Mesenteric fat pad (tissue), 1 donor: Measurements from ENCODE around the gene USP5. TPM values are rescaled to one million over a fixed set of nuclear protein-coding genes. Genes with fewer than 3 reads are reported as not detected.

Source experiments
- DNase-seq: peaks from one replicate; pipeline ENCODE4 v3.0.0-alpha.2; 2020; ENCODE audit warnings: low spot score
- total RNA-seq: library from RNA; stranded (reverse); fragmentation: NEBNext Ultra II Directional; extraction: Animal tissue kit (Norgen Biotek cat#: 25700); gene quantifications from one replicate; pipeline ENCODE4 v1.2.1, GENCODE V29; 2021
- donor health status: DM: yes; HTN: yes; CAD: no.

The USP5 gene
- total RNA-seq, 1 donor from 2014 or later, result 74.8 TPM

- DNase-seq, result no peak
Observed at GRCh38 chr12:6840761-6841515, 11.0 kb upstream of the USP5 start, which contains the start of gene GNB3. Gene GNB3, plus strand, starts transcription at chr12:6840925. Its CDS starts 363 bp downstream, at chr12:6841288.

- DNase-seq, result no peak
Observed at GRCh38 chr12:6842075-6842474, 9.9 kb upstream of the USP5 start.

DNA sequence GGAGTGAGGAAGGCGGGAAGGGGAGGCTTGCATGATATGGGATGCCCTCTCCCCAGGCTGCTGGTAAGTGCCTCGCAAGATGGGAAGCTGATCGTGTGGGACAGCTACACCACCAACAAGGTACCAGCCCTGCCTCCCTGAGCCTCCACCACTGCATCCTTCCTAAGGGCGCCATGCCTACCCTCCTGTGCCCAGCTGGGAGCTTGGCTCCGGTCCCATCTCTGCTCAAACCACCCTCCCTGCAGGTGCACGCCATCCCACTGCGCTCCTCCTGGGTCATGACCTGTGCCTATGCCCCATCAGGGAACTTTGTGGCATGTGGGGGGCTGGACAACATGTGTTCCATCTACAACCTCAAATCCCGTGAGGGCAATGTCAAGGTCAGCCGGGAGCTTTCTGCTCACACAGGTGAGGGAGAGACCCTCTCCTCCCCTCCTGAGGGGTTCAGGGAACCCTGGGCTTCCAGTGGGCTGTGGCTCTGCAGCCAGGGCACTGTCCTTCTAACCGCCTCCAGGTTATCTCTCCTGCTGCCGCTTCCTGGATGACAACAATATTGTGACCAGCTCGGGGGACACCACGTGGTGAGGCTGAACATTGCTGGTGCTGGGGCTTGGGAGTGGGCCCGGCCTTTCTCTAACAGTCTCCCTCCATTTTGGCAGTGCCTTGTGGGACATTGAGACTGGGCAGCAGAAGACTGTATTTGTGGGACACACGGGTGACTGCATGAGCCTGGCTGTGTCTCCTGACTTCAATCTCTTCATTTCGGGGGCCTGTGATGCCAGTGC is 8.6 kb upstream of the USP5 start:
- no peak for DNase-seq

GRCh38 chr12:6845395-6845794 is 6.6 kb upstream of the USP5 start:
- no peak for DNase-seq

GRCh38 chr12:6846316-6846869 is 5.6 kb upstream of the USP5 start:
- DNase-seq, result no peak

DNA sequence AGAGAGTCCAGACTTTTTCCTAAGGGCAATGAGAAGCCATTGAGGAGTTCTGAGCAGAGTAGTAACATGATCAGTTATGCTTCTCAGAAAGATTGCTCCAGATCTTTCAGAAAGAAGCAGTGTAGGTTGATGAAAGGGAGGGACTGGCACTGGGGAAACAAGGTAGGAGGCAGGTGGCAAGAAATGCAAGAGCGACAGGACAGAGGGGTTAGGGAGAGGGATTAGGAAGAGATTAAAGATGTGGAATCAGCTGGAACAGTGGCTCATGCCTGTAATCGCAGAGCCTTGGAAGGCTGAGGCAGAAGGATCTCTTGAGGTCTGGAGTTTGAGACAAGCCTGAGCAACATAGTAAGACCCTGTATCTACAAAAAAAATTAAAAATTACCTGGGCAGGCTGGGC is 4.3 kb upstream of the USP5 start:
- DNase-seq, result no peak

- no peak for DNase-seq
Observed at GRCh38 chr12:6849427-6849826, 2.5 kb upstream of the USP5 start.

GRCh38 chr12:6849976-6850560 is 1.9 kb upstream of the USP5 start:
- no peak for DNase-seq

DNA sequence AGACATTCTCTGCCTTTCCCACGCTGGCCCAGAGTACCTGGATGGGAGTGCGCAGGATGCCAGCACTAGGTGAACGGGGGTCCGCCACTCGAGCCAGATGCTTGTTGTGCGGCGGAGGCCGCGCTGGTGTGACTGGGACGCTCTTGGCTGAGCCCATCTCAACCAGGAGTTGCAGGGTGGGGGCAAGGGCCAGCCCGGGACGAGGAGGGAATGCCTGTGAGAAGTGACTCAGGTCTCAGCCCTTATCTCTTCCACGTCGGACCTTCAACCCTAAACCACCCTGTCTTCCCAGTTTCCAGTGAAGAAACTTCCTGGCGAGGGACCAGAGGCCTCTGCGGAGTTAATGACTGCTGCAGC is 1.2 kb upstream of the USP5 start:
- DNase-seq, result no peak

DNA sequence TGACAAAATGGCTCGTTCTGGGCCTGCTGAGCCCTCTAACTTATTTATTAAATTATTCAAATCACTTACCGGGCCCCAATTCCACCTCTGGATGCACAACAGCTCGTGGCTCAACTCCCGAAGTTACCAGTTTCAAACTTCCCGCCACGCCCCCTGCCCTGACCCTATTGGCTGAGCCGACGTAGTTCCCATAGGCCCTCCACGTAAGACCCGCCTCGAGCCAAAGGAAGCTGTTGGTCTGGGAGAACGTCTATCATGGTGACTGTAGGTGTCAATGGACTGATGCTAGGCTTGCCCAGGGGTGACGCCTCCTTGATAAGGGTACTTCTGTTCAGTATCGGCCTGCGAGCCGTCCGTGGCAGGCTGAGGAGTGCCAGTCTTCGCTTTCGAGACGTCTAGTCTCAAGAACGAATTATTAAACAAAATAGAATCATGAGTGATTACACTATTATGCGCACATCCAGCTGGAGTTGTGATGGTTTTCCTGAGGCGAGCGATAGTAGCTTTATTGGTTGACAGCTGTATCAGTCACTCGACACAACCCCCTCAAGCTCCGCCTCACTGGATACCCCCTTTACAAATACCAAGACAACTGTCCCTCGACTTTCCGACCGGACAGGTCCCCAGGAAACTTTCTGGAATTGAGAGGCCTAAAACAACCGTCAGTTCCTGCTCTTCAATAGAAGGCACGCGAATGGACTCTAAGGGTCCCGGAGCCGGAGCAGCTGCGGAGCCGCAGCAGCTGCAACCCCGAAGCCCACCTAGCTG is 613 bp upstream of the USP5 start, which contains the start of gene CDCA3:
Gene CDCA3 (minus strand): TSS at position 134 of the 768 bp plus-strand sequence. CDS start 334 bp downstream, outside the sequence.
- DNase-seq, result peak; percentile 95

GRCh38 chr12:6852651-6853354 is 853 bp downstream of the USP5 start:
- no peak for DNase-seq

- DNase-seq, result no peak
Observed at GRCh38 chr12:6853626-6854025, 1.7 kb downstream of the USP5 start.

GRCh38 chr12:6854036-6854435 is 2.1 kb downstream of the USP5 start:
- no peak for DNase-seq

DNA sequence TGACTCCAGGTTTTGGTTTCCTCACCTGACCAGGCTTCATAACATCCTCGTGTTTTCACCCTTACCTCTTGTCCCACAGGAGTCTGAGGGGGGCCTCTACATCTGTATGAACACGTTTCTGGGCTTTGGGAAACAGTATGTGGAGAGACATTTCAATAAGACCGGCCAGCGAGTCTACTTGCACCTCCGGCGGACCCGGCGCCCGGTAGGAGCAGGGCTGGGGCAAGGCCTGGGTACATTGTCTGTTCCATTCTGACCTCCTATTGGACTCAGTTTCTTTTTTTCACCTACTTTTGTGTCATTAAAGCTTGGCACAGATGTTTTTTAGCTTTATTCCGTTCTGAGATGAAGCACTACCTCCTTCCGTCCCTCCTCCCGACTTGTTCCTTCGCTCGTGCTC is 3.4 kb downstream of the USP5 start:
- DNase-seq, result no peak

DNA sequence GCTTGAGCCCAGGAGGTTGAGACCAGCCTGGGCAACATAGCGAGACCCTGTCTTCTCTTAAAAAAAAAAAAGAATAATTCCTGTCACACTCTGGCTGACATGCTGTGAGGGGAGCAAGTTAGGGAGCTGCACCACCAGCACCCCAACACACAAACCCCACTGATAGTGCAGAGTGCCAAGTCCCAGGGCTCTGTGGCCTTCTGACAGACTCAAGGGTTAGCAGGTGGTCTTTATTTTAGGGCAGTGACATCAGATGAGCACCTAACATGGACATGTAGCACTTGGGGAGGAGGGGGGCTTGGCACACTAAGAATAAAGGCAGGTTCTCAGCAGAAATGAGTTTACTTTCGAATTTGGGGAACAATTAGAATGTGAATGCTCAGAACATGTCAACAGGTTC is 6.8 kb downstream of the USP5 start:
- DNase-seq, result no peak

- DNase-seq, result no peak
Observed at GRCh38 chr12:6860116-6860515, 8.2 kb downstream of the USP5 start.

GRCh38 chr12:6860942-6861341 is 9.0 kb downstream of the USP5 start:
- DNase-seq, result no peak

DNA sequence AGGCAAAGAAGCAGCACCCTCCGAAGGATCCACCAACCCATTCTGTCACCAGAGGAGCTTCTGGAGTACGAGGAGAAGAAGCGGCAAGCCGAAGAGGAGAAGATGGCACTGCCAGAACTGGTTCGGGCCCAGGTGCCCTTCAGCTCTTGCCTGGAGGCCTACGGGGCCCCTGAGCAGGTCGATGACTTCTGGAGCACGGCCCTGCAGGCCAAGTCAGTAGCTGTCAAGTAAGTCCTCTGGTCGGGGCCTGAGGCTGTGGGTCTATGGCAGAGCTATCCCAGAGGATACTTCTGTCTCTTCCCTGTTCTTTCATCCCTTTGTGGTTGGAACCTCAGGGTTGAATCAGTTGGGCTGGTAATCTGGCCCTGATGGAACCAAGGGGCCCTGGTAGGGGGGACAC is 9.4 kb downstream of the USP5 start:
- no peak for DNase-seq

DNA sequence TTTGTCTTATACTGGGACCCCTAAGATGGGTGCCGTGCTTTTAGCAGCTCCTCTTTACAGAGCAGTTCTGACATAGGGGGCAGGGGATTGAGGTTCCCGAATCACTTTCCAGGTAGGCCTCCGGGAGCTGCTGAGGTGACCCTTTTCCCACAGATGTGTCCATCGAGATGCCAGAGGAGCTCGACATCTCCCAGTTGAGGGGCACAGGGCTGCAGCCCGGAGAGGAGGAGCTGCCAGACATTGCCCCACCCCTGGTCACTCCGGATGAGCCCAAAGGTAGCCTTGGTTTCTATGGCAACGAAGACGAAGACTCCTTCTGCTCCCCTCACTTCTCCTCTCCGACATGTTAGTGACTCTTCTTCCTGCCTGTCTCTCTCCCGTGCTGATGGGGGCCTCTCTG is 11.1 kb downstream of the USP5 start:
- DNase-seq, result no peak

GRCh38 chr12:6863586-6864321 is 11.8 kb downstream of the USP5 start:
- DNase-seq, result no peak
